Effector memory CD4-positive, alpha-beta T cell (primary cell): Measurements from ENCODE around the gene CPLX1.

Experiments used
- DNase-seq, 3 donors: peaks; one replicate each; pipeline ENCODE4 v3.0.0-alpha.2; 2020
- H3K27ac ChIP-seq: 2 replicates; pipeline ENCODE4 v1.7.0; 2013; ENCODE audit warnings: mild to moderate bottlenecking, low read length, moderate library complexity; ENCODE audit not compliant: insufficient read depth, poor library complexity, severe bottlenecking
- H3K27me3 ChIP-seq: replicated peaks from 2 replicates; pipeline ENCODE4 v1.7.0; 2013; ENCODE audit warnings: mild to moderate bottlenecking, low read length; ENCODE audit not compliant: insufficient read depth, control insufficient read depth, poor library complexity, severe bottlenecking
- H3K36me3 ChIP-seq: 2 replicates; pipeline ENCODE4 v1.7.0; 2013; ENCODE audit warnings: mild to moderate bottlenecking, low read length, moderate library complexity; ENCODE audit not compliant: control insufficient read depth, insufficient read depth
- H3K4me1 ChIP-seq: 2 replicates; pipeline ENCODE4 v1.7.0; 2013; ENCODE audit warnings: low read length, mild to moderate bottlenecking; ENCODE audit not compliant: control insufficient read depth, insufficient read depth, poor library complexity, severe bottlenecking
- H3K4me3 ChIP-seq: 2 replicates; pipeline ENCODE4 v1.7.0; 2013; ENCODE audit warnings: low read length, low read depth, mild to moderate bottlenecking; ENCODE audit not compliant: insufficient read depth, poor library complexity, severe bottlenecking
- H3K9me3 ChIP-seq: 2 replicates; pipeline ENCODE4 v1.7.0; 2013; ENCODE audit warnings: mild to moderate bottlenecking, low read length, moderate library complexity; ENCODE audit not compliant: control insufficient read depth
- total RNA-seq, 3 donors: gene quantifications; one replicate each; lab custom pipeline; 2026; lab: John Stamatoyannopoulos, UW

CPLX1 gene
- total RNA-seq, result 0.58 to 1.2 (median 0.87) reads per million in 3 donors

DNA sequence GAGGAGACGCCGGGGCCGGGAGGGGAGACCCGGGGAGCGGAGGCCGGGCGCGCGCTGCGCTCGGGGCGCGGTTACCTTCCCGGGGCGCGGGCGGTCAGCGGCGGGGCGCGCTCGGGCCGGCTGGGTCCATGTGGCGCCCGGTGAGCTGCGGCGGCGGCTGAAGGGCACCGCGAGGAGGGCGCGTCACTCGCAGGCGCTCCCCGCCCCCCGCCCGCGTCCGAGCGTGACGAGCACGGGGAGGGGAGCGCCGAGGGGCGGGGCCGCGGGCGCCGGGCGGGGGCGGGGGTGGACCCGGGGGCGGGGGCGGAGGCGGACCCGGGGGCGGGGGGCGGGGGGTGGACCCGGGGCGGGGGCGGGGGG lies at the start of gene CPLX1:
Gene CPLX1, minus strand, starts transcription at position 159 of the 360 bp plus-strand sequence. CDS start 1,607 bp downstream, outside the sequence.
- peaks cover 24% of the 10 kb centered on the region for H3K27me3 ChIP-seq

DNA sequence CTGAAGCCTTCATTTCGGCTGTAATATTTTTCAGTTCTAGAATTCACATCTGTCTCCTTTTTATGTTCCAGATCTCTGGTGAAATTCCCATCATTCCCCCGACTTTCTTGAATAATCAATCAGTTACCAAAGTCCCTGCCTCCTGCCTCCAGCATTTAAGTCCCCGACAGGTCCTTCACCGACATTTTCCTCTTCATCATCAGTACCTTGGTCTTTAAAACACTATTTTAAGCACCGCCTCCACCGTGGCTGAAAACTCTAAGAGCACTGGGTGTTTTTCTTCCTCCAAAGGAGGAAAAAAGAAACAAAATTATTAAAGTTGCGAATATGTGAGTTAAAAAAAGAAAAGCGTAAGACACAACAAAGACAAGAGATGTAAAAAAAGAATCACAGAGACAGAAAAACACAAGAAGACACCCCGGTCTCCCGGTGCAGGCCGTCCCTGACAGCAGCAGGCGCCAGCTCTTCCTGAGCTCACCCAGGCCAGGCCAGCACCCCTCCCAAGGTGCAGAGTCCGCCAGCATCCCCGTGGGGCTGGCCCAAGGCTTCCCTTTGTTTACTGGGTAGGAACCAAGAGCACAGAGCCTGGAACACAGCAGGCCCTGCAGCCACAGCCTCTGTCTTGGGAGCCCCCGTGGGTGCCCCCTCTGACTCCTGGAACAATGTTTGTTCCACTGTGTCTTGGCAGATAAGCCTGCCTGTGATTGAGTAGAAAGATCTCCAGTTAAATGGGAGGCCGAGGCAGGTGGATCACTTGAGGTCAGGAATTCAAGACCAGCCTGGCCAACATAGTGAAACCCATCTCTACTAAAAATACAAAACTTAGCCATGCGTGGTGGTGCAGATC lies 49.3 kb upstream of the CPLX1 start:
- no peak overlapping the region for H3K4me3 ChIP-seq
- no peaks in the 10 kb centered on the region for H3K9me3 ChIP-seq
- H3K27ac ChIP-seq, result no peak overlapping the region
- no peak for DNase-seq
- peaks cover 7% of the 10 kb centered on the region for H3K4me1 ChIP-seq
- no peaks in the 10 kb centered on the region for H3K27me3 ChIP-seq
- peaks cover 36% of the 10 kb centered on the region for H3K36me3 ChIP-seq

More for the DNA sequence above, at the start of gene CPLX1:
- H3K4me3 ChIP-seq, result peak within 1 kb of the TSS; percentile 22
- H3K36me3 ChIP-seq, result no peaks in the 10 kb centered on the region
- peaks cover 11% of the 10 kb centered on the region for H3K4me1 ChIP-seq
- no peak for DNase-seq
- H3K27ac ChIP-seq, result no peak within 1 kb of the TSS
- H3K9me3 ChIP-seq, result no peaks in the 10 kb centered on the region

DNA sequence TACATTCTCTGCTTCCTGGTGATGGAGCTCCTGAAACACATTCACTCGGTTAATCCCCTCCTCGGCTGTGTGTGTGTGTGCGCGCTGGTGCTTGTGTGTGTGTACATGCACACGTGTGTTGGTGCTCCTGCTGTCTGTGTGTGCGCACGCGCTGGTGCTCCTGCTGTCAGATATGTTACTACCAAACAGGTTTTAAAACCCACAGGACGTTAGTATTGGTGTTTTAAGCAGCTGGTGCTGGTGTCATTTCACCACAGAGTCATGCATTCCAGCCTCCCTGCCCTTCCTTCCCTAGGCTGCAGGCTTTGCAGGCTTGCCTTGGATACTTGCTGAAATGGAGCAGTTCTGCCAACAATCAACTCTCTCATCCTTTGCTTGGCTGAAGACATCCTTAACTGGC lies 48.1 kb upstream of the CPLX1 start:
- H3K27ac ChIP-seq, result no peak overlapping the region
- no peaks in the 10 kb centered on the region for H3K9me3 ChIP-seq
- peaks cover 7% of the 10 kb centered on the region for H3K4me1 ChIP-seq
- DNase-seq, result no peak
- H3K36me3 ChIP-seq, result peaks cover 37% of the 10 kb centered on the region
- no peaks in the 10 kb centered on the region for H3K27me3 ChIP-seq
- H3K4me3 ChIP-seq, result no peak overlapping the region

DNA sequence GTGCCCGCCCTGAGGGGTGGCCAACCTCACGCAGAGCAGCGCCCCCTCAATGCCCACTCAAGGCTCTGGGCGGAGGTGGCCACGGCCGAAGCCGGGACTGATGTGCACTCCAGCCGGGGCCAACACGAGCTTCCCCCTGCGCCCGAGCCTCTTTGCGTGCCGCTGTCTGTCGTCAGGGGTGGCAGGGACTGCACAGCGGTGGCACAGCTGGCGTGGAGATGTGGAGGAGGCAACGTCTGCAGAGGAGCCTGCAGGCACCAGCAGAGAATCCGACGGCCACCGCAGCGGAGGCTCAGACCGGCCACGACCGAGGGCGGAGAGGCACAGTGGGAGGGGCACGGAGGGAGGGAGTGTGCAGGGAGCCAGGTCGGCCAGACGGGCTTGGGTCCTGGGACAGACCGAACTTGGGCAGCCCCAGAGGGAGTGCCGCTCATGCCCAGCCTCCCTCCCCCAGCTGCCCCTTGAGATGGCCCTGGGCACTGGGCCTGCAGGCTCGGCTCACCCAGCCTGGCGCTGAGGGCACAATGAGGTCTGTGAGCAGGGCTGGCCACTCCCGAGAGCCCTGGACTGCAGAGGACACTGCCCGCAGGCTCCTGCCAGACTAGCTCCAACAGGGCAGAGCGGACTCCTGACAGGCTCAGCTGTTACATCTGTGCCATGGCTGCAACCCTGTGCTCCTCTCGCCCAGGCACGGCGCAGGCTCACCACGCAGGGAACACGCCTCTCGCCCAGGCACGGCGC lies 46.5 kb upstream of the CPLX1 start:
- H3K27me3 ChIP-seq, result no peaks in the 10 kb centered on the region
- H3K9me3 ChIP-seq, result no peaks in the 10 kb centered on the region
- DNase-seq, result no peak
- H3K36me3 ChIP-seq, result peaks cover 50% of the 10 kb centered on the region
- no peak overlapping the region for H3K27ac ChIP-seq
- no peak overlapping the region for H3K4me3 ChIP-seq
- H3K4me1 ChIP-seq, result no peaks in the 10 kb centered on the region

DNA sequence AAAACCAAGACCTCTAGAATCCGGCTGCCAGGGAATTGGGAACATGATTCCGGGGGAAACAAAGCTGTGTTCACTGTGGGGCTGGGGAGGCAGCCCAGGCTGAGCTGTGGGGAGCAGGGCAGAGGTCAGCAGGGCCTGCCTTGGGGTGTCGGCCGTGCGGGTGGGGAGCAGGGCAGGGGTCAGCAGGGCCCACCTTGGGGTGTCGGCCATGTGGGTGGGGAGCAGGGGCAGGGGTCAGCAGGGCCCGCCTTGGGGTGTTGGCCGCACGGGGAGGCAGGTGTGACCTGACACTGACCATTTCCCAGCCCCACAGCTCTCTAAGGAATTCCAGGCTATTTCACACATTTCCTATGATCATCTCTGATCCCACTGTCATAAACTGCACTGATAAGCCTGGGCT lies 45.6 kb upstream of the CPLX1 start:
- Histone ChIP-seq H3K27ac (no peak overlapping the region), H3K36me3 (peaks cover 56% of the 10 kb centered on the region), H3K4me3 (no peak overlapping the region), H3K4me1 (no peaks in the 10 kb centered on the region), H3K27me3 (no peaks in the 10 kb centered on the region), H3K9me3 (no peaks in the 10 kb centered on the region)
- DNase-seq, result no peak

DNA sequence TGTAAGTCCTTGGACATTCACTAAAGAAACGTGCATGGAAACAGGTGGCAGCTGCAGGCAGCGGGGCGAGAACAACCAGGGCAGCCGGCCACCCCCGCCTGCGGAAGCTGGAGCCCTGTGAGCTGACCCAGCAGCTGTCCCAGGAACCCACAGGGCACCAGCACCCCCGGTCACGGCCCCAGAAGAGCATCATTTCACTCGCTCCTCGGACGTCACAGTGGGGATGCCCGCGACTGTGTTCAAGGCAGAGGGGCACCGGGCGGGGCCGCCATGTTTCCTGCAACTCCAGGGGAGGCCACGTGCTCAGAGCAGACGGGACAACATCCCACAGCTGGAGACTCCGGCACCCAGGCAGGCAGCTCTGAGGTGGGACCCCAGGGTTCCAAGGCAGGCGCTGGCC lies 45.0 kb upstream of the CPLX1 start:
- H3K36me3 ChIP-seq, result peaks cover 56% of the 10 kb centered on the region
- no peak overlapping the region for H3K4me3 ChIP-seq
- no peak for DNase-seq
- H3K4me1 ChIP-seq, result no peaks in the 10 kb centered on the region
- no peak overlapping the region for H3K27ac ChIP-seq
- H3K27me3 ChIP-seq, result no peaks in the 10 kb centered on the region
- no peaks in the 10 kb centered on the region for H3K9me3 ChIP-seq

DNA sequence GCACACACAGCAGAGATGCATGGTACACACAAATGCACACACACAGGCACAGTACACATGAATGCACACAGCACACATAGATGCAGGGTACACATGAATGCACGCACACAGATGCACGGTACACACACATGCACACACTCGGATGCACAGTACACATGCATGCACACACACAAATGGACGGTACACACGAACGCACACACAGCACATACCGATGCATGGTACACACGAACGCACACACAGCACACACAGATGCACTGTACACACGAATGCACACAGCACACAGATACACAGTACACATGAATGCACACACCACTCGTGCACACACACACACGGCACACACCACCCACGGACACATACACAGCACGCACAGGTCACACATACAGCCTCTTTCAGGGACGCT lies 43.8 kb upstream of the CPLX1 start:
- H3K4me3 ChIP-seq, result no peak overlapping the region
- peaks cover 62% of the 10 kb centered on the region for H3K36me3 ChIP-seq
- H3K27ac ChIP-seq, result no peak overlapping the region
- no peaks in the 10 kb centered on the region for H3K27me3 ChIP-seq
- H3K4me1 ChIP-seq, result no peaks in the 10 kb centered on the region
- H3K9me3 ChIP-seq, result no peaks in the 10 kb centered on the region
- DNase-seq, result no peak

DNA sequence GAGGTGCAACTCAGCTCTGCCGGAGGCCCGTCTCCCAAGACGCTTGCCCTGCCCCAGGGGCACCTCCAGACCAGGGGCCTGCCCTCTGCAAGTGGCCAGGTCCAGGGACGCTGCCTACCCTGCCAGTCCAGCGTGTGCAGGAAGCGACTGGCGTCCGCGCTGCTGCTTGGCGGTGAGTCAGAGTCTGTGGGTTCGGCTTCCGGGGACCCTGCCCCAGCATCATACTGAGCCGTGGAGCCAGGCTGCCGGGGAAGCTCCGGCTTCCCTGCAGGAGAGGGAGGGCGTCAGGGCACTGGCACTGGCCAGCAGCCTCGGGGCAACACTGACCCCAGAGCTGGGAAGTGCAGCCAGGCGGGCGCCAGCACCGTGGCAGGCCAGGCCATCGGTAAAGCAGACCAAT lies 42.5 kb upstream of the CPLX1 start:
- Histone ChIP-seq H3K4me1 (no peaks in the 10 kb centered on the region), H3K9me3 (no peaks in the 10 kb centered on the region), H3K36me3 (peaks cover 69% of the 10 kb centered on the region), H3K27ac (no peak overlapping the region), H3K4me3 (no peak overlapping the region), H3K27me3 (no peaks in the 10 kb centered on the region)
- no peak for DNase-seq

DNA sequence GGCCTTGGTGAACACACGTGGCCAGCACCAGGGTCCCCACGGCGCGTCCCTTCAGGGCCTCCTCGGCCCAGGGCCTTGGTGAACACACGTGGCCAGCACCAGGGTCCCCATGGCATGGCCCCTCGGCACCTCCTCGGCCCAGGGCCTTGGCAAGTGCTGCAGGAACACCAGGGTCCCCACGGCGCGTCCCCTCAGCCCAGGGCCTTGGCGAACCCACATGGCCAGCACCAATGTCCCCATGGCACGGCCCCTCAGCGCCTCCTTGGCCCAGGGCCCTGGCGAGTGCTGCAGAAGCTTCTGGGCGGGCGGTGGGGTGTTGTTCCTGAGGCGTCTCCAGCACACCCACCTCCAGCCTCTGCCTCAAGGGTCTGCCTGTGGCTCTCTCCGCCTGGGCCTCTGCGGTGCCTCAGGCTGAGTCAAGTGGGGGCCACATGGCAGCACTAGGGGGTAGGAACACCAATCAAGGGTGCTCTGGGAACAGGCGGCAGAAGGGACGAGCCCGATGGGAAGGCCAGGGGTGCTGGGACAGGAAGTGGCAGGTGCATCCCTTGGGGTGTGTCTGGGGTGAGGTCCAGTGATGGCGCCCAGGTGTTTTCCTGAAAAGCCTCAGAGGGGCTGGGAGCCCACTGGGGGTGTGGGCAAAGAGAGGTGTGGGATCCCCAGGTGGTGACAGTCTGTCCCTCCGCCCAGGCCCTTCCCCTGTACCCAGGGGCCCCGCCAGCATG lies 41.8 kb upstream of the CPLX1 start:
- H3K4me1 ChIP-seq, result no peaks in the 10 kb centered on the region
- H3K27ac ChIP-seq, result no peak overlapping the region
- H3K27me3 ChIP-seq, result no peaks in the 10 kb centered on the region
- no peak for DNase-seq
- H3K4me3 ChIP-seq, result no peak overlapping the region
- no peaks in the 10 kb centered on the region for H3K9me3 ChIP-seq
- H3K36me3 ChIP-seq, result peaks cover 75% of the 10 kb centered on the region
